ENCODE results near the gene RNF14. TPM values are rescaled to one million over a fixed set of nuclear protein-coding genes. Genes with fewer than 3 reads are reported as not detected.
A peak's percentile ranks its signal among the peaks of the same experiment; 100 is the strongest.

Gene RNF14
- total RNA-seq, 1 experiment from 2014 or later = 37.5 TPM

DNA sequence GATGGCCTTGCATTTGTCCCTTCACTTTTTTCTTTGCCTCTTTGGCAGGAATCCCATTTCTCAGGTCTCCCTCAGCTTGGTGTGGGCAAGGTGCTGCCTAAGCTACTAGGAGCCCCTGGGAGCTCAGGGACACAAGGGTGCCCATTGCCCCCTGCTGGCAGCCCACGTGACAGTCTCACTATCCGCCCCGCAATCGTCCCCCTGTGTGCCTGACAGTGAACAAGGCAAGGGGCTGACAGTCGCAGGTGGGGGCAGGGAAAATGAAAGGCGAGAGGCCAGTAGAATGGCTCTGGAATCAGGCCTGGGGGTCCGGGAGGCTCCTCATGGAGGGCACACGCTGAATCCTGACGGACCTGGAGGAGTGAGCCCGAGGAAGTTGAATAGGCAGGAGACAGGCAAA is 8.9 kb upstream of the RNF14 start:
- no TSS peak for BruUV-seq (replicated peaks)
- CTCF ChIA-PET = interaction anchor here (0.7 to 3.2 kb wide), 23 partner anchors 9 to 368 kb away, joined by 3 to 79 read pairs (median 6); partner anchors contain the start of genes DELE1, PCDH1 and RNF14
- RAD21 ChIA-PET (ENCODE audit: low non-redundant PET in 1 of 2, low total read pairs in 2 of 2, uncharacterized antibody in 2 of 2, unreplicated experiment in 2 of 2) = interaction anchor here (1.1 to 2.7 kb wide), 4 partner anchors 80 to 268 kb away, joined by 3 to 19 read pairs (median 8); no protein-coding TSS in a partner anchor
- POLR2A ChIA-PET = interaction anchor here (0.8 to 2.2 kb wide), 4 partner anchors 9 to 268 kb away, joined by 3 to 12 read pairs (median 4); partner anchors contain the start of genes DELE1 and RNF14
- no peaks in the 10 kb centered on the region for H3K9me3 ChIP-seq (ENCODE audit: control insufficient read depth in 1 of 2, insufficient read depth in 1 of 2, low read depth in 1 of 2, low read length in 2 of 2)
- no peak overlapping the region for H3K4me2 ChIP-seq (ENCODE audit: low read length)
- H3K79me2 ChIP-seq (ENCODE audit: insufficient read depth, low read length) = no peaks in the 10 kb centered on the region
- H3K4me1 ChIP-seq (ENCODE audit: control insufficient read depth in 1 of 2, insufficient read depth in 2 of 2, low read length in 2 of 2) = peaks cover 0 to 10% of the 10 kb centered on the region in 2 experiments; a peak in 1 of 4 replicates
- no peak for DNase-seq (ENCODE audit: low read depth, low spot score)
- ATAC-seq = peak; percentile 64
- intact Hi-C loops (cut with micrococcal nuclease) = loop anchor here (1.0 kb wide), 3 partner anchors 71 to 295 kb away; no protein-coding TSS in a partner anchor
- no peak overlapping the region for H2AFZ ChIP-seq (ENCODE audit: low read depth, low read length, poor library complexity, severe bottlenecking)
- no peaks in the 10 kb centered on the region for H3K36me3 ChIP-seq (ENCODE audit: control insufficient read depth in 1 of 2, insufficient read depth in 2 of 2, low read length in 2 of 2)
- H4K20me1 ChIP-seq (ENCODE audit: insufficient read depth) = no peaks in the 10 kb centered on the region
- H3K4me3 ChIP-seq (replicated peaks in 1 of 2; ENCODE audit: low read depth in 1 of 2, low read length in 2 of 2) = no peak overlapping the region
- no peak overlapping the region for H3K9ac ChIP-seq (ENCODE audit: low read length)
- TF ChIP-seq CEBPB (IDR thresholded peaks at IDR 0.05; ENCODE audit: low read depth) (no peak), RAD21 (IDR thresholded peaks at IDR 0.05; ENCODE audit: low read depth) (peak; percentile 64), EGR1 (IDR thresholded peaks at IDR 0.05; ENCODE audit: low read depth) (no peak), SRF (IDR thresholded peaks at IDR 0.05; ENCODE audit: low read depth) (no peak), JUND (IDR thresholded peaks at IDR 0.05) (no peak), FOSL1 (IDR thresholded peaks at IDR 0.05; ENCODE audit: low read depth) (no peak), YY1 (IDR thresholded peaks at IDR 0.05; ENCODE audit: extremely low read depth, insufficient replicate concordance, low read depth, low read length) (no peak), ZFX (IDR thresholded peaks at IDR 0.05) (no peak), ZNF274 (IDR thresholded peaks at IDR 0.05; ENCODE audit: low read depth, low read length) (no peak), POLR2A (IDR thresholded peaks at IDR 0.05; ENCODE audit: borderline replicate concordance, extremely low read depth, insufficient read depth, insufficient read length) (no peak), SIN3A (IDR thresholded peaks at IDR 0.05; ENCODE audit: low read depth) (no peak), ELF1 (IDR thresholded peaks at IDR 0.05; ENCODE audit: borderline replicate concordance, low read depth) (no peak)
- TF ChIP-seq, protein P1, sequence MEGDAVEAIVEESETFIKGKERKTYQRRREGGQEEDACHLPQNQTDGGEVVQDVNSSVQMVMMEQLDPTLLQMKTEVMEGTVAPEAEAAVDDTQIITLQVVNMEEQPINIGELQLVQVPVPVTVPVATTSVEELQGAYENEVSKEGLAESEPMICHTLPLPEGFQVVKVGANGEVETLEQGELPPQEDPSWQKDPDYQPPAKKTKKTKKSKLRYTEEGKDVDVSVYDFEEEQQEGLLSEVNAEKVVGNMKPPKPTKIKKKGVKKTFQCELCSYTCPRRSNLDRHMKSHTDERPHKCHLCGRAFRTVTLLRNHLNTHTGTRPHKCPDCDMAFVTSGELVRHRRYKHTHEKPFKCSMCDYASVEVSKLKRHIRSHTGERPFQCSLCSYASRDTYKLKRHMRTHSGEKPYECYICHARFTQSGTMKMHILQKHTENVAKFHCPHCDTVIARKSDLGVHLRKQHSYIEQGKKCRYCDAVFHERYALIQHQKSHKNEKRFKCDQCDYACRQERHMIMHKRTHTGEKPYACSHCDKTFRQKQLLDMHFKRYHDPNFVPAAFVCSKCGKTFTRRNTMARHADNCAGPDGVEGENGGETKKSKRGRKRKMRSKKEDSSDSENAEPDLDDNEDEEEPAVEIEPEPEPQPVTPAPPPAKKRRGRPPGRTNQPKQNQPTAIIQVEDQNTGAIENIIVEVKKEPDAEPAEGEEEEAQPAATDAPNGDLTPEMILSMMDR (IDR thresholded peaks at IDR 0.05 in 2 of 3, conservative IDR thresholded peaks at IDR 0.05 in 1 of 3; ENCODE audit: borderline replicate concordance in 1 of 3, insufficient read depth in 1 of 3, low read depth in 2 of 3, low read length in 2 of 3) = peak; percentile 57 to 59 (median 58); a peak in 5 of 6 replicates
- TF ChIP-seq, protein P2, sequence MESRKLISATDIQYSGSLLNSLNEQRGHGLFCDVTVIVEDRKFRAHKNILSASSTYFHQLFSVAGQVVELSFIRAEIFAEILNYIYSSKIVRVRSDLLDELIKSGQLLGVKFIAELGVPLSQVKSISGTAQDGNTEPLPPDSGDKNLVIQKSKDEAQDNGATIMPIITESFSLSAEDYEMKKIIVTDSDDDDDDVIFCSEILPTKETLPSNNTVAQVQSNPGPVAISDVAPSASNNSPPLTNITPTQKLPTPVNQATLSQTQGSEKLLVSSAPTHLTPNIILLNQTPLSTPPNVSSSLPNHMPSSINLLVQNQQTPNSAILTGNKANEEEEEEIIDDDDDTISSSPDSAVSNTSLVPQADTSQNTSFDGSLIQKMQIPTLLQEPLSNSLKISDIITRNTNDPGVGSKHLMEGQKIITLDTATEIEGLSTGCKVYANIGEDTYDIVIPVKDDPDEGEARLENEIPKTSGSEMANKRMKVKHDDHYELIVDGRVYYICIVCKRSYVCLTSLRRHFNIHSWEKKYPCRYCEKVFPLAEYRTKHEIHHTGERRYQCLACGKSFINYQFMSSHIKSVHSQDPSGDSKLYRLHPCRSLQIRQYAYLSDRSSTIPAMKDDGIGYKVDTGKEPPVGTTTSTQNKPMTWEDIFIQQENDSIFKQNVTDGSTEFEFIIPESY (IDR thresholded peaks at IDR 0.05; ENCODE audit: extremely low read depth, insufficient replicate concordance, low read length) = no peak
- TF ChIP-seq, protein P3, sequence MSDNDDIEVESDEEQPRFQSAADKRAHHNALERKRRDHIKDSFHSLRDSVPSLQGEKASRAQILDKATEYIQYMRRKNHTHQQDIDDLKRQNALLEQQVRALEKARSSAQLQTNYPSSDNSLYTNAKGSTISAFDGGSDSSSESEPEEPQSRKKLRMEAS (IDR thresholded peaks at IDR 0.05) = no peak
- H3K27me3 ChIP-seq (ENCODE audit: insufficient read depth, low read length) = no peaks in the 10 kb centered on the region
- H3K9me2 ChIP-seq (ENCODE audit: insufficient read depth) = no peaks in the 10 kb centered on the region
- H3K27ac ChIP-seq (ENCODE audit: low read depth, low read length) = no peak overlapping the region

All from HCT116 (cell line).